NCI-H146 treated with DMSO at 0.1 percent for 48 hours (cell line): ENCODE measurements around the gene LRRTM4.
"Not testable (repeated sequence)": the region's sequence is repeated elsewhere in the genome, so short reads cannot be mapped to it uniquely, and the experiment has no call there.

Experiments
- DNase-seq: peaks from one replicate; lab custom pipeline; 2025; ENCODE audit not compliant: unreplicated experiment; lab: John Stamatoyannopoulos, UW

Gene LRRTM4

DNA sequence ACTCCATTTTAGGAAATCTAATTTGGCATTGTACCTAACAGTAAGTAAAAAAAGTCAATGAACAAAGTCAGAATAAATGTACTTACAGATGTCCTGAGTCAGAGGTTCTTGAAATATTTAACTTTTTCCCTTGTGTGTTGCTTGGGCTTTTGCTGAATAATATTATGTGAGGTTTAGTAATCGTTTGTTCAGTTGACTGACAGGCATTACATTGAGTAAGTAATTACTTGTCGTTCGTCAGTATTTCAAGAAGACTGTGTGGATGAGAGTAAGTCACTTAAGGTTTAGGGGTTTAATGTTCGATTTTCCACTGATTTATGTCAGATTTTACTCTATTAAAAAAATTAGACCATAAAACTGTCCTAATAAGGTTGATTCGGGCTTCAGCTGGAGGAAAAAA lies 342.9 kb downstream of the LRRTM4 start:
- DNase-seq, result no peak

DNA sequence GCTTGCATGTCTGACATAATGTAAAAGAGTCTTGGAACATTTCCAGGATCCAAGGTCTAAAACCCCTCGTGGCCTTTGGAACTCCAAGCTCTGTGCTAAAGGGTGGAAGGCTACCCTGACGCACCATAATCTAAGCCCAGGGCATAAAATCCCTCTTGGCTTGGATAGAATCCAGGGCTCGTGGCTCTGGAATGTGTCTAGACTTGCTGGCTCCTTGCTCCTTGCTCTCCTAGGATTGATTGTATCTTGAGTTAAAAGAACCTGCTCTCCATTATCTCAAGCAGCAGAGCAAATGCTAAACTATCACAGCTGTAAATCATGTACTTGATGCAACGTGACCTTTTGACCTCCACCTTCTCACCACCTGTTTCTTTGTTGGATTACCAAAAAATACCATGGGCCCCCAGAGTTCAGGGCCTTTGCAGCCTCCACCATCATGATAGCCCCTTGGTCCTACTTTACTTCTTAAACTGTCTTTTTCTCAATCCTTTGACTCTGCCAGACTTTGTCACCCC lies 346.9 kb downstream of the LRRTM4 start:
- not testable (repeated sequence) for DNase-seq

DNA sequence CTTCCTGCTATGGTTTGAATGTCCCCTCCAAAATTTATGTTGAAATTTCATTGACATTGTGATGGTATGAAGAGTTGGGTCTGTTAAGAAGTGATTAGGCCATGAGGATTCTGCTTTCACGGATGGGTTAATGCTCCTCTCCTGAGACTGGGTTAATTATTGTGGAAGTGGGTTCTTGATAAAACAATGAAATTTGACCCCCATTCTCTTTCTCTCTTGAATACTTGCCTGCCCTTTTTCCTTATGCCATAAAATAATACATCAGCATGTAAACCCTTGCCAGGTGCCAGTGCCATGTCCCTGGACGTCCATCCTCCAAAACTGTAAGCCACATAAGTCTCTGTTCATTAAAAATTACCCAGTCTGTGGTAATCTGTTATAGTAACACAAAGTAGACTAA lies 352.8 kb downstream of the LRRTM4 start:
- DNase-seq, result no peak

DNA sequence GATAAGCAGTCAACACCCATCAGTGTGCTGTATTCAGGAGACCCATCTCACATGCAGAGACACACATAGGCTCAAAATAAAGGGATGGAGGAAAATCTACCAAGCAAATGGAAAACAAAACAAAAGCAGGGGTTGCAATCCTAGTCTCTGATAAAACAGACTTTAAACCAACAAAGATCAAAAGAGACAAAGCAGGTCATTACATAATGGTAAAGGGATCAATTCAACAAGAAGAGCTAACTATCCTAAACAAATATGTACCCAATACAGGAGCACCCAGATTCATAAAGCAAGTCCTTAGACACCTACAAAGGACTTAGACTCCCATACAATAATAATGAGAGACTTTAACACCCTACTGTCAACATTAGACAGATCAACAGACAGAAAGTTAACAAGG lies 358.2 kb downstream of the LRRTM4 start:
- DNase-seq, result not testable (repeated sequence)

DNA sequence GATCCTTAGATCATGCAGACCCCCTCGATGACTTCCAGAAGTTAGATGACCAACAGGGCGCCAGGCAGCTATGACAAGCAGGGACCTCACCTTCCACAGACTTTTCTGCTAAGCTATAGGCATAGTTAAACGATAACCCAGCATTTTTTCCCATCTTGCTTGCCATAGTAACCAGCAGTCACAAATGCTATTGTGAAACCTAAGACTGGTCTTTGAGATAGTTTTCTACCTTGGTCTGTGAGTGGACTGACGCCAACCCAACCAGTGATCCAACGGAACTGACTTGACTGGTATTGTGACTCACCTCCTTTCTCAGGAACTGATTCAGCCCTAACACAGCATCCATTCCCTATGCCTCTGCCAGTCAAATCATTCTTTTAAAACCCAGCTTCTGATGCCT lies 361.2 kb downstream of the LRRTM4 start:
- no peak for DNase-seq

DNA sequence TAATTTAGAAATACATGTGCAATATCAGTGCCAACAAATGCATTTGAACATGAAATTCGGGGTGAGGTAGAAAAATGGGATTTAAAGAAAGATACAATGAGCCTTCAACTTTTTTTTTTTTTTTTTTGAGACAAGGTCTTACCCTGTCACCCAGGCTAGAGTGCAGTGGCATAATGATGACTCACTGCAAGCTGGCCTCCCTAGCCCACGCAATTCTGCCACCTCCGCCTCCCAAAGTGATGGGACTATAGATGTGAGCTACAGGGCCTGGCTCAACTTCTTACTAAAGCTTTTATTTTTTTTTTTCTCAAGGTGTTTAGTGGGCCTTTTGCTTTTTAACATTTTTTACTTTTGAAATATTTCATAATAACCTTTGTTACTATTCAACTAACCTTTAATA lies 365.6 kb downstream of the LRRTM4 start:
- no peak for DNase-seq

DNA sequence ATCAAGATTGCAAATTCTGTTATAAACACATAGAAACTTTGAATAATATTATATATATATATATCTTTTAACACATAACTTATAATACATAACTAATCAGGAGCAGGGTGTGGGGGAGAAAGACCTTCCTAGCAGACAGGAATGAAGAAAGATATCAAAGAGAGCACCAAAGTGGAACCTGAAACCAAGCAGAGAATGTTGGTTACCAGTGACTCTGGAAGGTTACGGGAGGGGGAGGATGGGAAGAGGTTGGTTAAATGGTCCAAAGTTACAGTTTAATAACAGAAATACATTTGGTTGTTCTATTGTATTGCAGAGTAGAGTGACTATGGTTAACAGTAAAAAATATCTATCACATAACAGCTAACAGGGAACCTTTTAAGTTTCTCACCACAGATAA lies 366.7 kb downstream of the LRRTM4 start:
- no peak for DNase-seq

DNA sequence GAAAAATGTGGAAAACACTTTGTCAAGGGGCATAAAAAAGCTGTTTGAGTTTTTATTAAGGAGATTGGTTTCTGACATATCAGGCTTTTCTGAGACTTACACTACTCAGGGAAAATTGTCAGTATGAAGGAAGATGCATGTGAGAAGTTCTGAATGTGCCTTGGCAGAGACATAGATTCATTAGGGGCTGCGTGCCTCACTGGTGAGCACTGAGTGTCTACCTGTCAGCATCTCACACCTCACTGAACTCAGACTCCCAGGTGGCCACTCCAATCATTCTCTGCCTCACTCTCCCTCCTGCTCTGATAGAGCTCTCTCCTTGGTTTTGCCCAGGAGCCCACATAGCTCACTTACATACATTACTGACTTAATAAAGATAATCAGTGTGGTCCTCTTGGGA lies 372.6 kb downstream of the LRRTM4 start:
- DNase-seq, result no peak

DNA sequence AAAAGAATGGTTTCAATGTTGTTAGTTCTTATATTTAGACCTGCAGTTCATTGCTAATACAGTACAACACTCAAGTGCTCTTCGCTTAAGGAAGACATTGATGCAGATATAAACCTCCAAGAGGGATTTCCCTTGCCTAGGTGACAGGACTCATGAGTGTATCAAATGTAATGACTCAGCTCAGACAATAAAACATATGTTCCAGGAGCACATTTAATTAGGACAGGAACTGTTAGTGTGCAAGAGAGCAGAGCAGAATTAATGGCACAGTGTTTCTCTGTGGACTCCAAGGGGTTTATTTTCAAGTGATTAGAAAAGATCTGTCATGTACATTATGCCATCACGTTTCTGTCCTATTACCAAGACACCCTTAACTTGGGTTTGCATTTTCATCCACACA lies 375.0 kb downstream of the LRRTM4 start:
- no peak for DNase-seq

DNA sequence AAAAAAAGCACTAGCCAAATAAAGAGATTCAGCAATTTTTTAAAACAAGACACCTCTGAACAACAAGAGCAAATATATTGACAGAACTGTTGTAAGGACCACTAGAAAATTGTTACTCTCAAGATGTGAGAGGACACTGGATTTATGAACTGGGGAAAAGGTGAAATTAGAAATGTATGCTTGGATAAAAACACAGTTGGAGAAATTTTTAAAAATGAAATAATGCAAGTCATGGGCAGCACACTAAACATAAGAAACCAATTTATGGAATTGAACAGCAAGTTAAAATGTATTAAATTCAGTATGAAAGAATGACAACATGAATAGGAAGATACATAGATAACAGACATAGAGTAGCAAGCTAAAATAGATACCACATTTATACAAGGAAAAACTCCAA lies 377.4 kb downstream of the LRRTM4 start:
- no peak for DNase-seq

DNA sequence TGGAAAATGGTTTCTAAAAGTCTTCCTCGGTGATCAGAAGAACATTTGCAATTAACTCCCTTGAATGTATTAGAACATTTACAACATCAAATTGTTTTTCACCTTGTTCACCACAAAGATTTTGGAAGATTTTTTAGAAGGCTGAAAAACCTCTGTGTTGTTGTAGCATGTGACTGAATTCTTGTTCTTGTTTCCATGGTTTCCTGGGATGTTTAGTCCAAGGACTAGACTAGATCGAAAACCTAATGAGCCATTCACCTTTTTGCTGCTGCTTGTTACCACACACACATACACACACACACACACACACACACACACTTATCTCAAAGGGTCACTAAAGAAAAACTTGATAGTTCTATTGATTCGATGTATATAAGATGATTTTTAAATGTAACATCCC lies 380.0 kb downstream of the LRRTM4 start:
- DNase-seq, result no peak

DNA sequence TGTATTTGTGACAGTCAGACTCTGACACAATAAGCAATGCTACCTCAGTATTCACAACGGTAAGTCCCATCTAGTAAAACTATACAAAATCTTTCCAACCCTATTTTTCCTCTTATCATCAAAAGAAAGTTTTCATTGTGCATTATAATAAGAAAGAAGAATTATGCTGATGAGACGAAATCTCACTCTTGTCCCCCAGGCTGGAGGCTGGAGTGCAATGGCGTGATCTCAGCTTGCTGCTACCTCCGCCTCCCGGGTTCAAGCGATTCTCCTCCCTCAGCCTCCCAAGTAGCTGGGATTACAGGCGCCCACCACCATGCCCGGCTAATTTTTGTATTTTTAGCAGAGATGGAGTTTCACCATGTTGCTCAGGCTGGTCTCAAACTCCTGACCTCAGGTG lies 393.7 kb downstream of the LRRTM4 start:
- DNase-seq, result not testable (repeated sequence)

DNA sequence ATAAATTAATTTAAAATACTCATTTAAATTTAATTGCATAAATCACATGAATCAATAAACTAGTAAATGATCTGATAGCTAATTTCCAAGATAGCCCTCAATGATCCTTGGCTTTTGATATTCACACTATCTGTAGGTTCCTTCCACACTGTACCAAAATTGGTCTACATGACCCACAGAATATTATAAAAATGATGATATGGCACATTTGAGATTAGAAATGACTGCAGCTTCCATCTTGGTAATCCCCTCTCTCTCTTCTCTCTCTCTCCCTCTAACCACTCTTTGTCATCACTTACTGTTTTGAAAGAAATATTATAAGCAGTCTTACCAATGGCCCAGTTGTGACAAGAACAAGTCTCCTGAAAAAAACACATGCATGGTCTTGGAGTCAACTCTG lies 394.8 kb downstream of the LRRTM4 start:
- no peak for DNase-seq

DNA sequence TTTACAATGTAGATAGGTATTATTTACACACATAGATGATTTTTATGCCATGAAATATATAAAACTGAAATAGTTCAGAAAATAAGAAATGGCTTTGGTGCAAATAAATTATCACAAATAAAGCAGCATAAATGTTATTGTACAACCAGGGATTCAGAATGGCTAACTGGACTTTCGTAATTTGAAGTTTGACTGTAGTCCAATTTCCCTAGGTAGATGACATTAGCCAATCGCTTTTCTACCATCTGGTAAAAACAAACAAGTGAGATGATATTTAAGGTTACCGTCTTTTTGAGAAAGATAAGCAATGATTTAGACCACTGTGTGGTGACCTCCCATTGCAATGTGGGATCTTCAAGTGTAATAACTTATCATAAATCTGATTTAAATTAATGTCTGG lies 400.7 kb downstream of the LRRTM4 start:
- no peak for DNase-seq

DNA sequence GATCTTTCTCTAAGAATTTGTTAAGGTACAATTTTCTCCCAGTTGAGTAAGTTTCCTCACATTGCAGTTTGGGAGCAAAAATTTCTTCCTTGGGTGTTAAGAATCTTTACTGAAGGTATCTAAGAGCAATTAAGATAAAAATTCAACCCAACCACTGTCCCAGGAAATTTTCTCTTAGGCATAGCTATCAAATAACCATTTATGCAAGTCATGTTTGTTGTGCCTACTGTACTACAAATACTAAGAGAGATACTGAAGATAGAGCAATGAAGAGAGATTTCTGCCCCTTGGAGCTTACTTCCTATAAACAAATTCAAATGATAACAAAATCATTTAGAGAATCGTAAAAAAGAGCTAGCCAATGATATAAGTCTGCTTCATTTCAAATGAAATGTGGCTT lies 402.8 kb downstream of the LRRTM4 start:
- no peak for DNase-seq

DNA sequence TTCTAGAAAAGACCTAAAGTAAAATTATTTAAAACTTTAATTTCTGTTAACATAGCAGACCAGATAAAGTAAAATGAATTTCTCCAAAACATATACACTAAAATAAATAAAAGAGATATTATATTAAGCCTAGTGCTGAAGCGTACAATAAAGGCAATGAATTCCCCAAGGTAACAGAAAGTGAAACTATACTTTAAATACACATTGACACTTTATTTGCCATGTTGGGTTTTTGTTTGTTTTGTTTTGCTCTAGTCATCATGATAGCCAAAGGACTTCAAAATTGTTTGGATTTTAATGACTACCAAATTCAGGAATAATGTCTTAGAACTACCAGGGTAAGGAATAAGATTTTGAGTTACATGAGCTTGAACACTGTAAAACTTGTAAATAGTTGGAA lies 413.3 kb downstream of the LRRTM4 start:
- no peak for DNase-seq

DNA sequence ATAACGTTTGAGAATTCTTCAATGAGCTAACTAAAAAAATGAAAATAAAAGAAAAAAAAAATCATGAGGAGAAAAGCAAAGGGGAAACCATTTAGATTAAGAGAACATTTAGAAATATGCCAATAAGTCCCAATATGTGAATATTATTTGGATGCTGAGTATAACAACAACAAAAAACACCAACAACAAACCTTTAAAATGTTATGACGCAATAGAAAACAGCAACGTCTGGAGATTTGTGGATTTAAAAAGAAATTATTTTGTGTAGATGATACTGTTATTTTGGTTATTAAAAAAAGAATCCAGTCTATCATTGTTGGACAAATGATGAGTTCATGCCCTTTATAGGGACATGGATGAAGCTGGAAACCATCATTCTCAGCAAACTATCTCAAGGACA lies 417.2 kb downstream of the LRRTM4 start:
- no peak for DNase-seq

DNA sequence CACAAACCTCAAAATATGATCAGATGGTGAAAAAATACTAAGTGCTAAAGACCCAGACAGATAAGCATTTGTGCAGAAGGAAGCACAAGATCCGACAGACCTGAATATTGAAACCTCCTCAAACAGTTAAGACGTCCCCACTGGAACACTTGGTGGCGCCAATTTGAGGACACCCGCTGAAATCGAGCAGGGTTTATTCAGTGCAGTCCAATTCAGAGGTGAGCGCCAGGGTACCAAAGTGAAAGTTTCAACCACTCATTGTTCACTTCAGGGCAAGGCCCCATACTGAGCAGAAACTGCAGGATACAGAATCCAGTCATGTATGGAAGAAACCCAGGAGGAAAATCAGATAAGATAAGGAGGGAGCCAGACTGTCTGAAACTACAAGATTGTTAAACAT lies 417.6 kb downstream of the LRRTM4 start:
- DNase-seq, result no peak

DNA sequence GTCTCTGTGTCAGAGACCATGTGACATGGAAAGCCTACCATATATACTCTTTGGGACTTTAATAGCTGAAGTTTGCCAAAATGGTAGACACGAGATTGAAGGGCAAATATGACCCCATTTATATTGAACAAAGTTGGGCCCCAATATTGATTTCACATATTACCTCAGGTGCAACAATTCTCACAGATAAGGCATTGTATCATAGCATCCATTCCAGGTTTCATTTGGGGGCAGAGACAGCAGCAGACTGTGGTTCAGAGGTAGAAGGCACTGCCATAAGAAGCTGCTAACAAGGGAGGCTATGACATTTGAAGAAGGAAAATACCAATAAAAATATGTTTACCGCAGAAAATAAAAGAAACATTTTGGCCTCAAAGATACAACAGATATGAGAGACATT lies 419.2 kb downstream of the LRRTM4 start:
- no peak for DNase-seq

DNA sequence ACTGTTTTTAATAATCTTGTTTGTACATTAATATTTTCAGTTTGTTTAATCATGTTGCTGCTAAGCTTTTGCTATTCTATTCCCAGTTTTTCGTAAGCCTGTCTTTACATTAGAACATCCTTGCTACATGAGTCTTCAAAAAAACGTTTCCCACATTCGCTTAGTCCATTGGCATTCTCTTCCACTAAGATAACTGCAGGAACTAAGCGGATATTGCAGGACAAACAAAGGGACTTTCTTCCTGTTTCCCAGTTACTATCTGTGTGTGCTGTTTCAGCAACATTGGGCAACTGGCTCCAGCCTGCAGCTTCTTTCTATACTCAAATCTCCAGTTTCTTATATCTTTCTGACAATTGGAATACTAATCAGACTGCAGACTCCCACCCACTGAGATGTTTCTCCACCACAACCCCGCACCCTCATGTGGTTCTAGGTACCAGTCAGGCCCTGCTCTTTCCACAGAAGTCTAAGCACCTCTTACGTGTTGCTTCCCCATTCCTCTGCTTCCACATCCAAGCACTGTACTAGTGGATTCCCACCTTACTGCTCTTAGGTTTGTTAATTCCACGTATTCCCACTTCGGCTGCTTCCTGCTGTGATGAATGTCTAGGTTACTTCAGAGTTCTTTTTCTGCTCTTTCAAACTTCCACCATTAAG lies 420.3 kb downstream of the LRRTM4 start:
- no peak for DNase-seq

DNA sequence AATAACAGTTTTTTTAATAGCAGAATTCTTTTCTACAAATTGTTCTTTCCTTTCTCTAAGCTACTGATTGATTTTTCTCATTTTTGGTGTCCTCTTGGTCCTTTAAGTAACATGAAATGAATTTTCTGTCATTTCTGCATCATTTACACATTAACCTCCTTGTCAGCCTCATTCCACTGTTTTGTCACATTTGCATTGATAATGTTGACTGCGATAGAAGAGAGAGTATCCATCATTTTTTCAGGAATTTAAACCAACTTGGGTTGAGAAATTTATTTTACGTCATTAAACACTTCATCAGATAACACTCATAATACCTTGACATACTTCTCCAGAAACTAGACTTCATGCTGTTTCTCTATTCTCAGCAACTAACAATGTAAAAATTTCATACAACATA lies 422.2 kb downstream of the LRRTM4 start:
- no peak for DNase-seq

DNA sequence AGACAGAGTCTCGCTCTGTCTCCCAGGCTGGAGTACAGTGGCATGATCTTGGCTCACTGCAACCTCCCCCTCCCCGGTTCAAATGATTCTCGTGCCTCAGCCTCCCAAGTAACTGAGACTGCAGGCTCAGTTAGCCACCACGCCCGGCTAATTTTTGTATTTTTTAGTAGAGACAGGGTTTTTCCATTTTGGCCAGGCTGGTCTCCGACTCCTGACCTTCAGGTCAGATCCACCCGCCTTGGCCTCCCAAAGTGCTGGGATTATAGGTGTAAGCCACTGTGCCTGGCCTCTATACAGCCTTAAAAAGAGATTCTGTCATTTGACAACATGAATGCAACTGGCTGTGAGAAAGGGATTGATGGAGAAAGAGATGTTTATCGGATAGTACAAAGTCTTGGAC lies 426.7 kb downstream of the LRRTM4 start:
- not testable (repeated sequence) for DNase-seq

DNA sequence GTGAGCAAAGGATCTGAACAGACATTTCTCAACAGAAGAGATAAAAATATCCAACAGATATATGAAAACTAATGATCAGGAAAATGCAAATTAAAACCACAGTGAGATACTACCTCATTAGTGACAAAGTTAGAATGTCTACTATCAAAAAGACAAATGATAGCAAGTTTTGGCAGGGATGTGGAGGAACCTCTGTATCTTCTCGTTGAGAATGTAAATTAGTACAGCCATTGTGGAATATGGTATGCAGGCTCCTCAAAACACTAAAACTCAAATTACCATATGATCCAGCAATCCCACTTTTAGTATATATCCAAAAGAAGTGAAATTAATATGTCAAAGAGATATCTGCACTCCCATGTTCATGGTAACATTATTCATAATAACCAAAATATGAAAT lies 427.1 kb downstream of the LRRTM4 start:
- DNase-seq, result no peak
